HepG2 (cell line): ENCODE results near the gene PRSS8. TPM values are rescaled to one million over a fixed set of nuclear protein-coding genes. Genes with fewer than 3 reads are reported as not detected.
A peak's percentile ranks its signal among the peaks of the same experiment; 100 is the strongest.

Experiments used
- AGO1 ChIP-seq: fragments of 200-400 bp; formaldehyde crosslinking; IDR thresholded peaks from 2 replicates; pipeline ENCODE4 v1.6.1; 2017; ENCODE audit warnings: mild to moderate bottlenecking, low read depth, low read length, moderate library complexity; ENCODE audit not compliant: poor library complexity, severe bottlenecking
- ATF7-NPFF ChIP-seq: sonication (generic); formaldehyde crosslinking; IDR thresholded peaks from 2 replicates; pipeline ENCODE4 v1.8.1; 2023; ENCODE audit warnings: mild to moderate bottlenecking, low read depth, missing genetic modification reagents, moderate library complexity
- BRCA1 ChIP-seq: sonication (generic); formaldehyde crosslinking; IDR thresholded peaks from 2 replicates; pipeline ENCODE4 v1.4.0; 2020; ENCODE audit warnings: missing genetic modification reagents
- CEBPZ ChIP-seq: IDR thresholded peaks from 2 replicates; pipeline ENCODE4 v1.6.1; 2012; ENCODE audit warnings: low read length, improper control_type of control experiment
- ESRRA ChIP-seq: sonication (generic); formaldehyde crosslinking; IDR thresholded peaks from 2 replicates; pipeline ENCODE4 v1.5.1; 2020; ENCODE audit warnings: mild to moderate bottlenecking, low read depth, missing genetic modification reagents
- GATA4 ChIP-seq: sonication (generic); IDR thresholded peaks from 2 replicates; pipeline ENCODE4 v1.6.1; 2016; ENCODE audit warnings: antibody characterized with exemption, low read depth, borderline replicate concordance
- GTF3A ChIP-seq: sonication (generic); formaldehyde crosslinking; conservative IDR thresholded peaks from 2 replicates; pipeline ENCODE4 v1.4.0; 2020; ENCODE audit warnings: mild to moderate bottlenecking, missing genetic modification reagents
- HOXA5 ChIP-seq: sonication (generic); formaldehyde crosslinking; IDR thresholded peaks from 2 replicates; pipeline ENCODE4 v1.4.0; 2020; ENCODE audit warnings: missing genetic modification reagents
- IKZF1 ChIP-seq: fragments of 450-650 bp; IDR thresholded peaks from 2 replicates; pipeline ENCODE4 v1.7.1; 2016
- MIER3 ChIP-seq: IDR thresholded peaks from 2 replicates; pipeline ENCODE4 v1.6.1; 2016; ENCODE audit warnings: missing compliant biosample characterization, borderline replicate concordance
- PHB2 ChIP-seq: fragments of 450-650 bp; IDR thresholded peaks from 2 replicates; pipeline ENCODE4 v1.6.1; 2018; ENCODE audit not compliant: partially characterized antibody
- RXRA ChIP-seq: sonication (generic); formaldehyde crosslinking; IDR thresholded peaks from 2 replicates; pipeline ENCODE4 v1.5.1; 2020; ENCODE audit warnings: missing genetic modification reagents
- SKI ChIP-seq: fragments of 450-650 bp; IDR thresholded peaks from one replicate; pipeline ENCODE4 v1.6.1; 2018; ENCODE audit warnings: mild to moderate bottlenecking; ENCODE audit not compliant: partially characterized antibody
- SKIL ChIP-seq: sonication (generic); formaldehyde crosslinking; IDR thresholded peaks from 2 replicates; pipeline ENCODE4 v1.8.0; 2022; ENCODE audit warnings: missing genetic modification reagents, mild to moderate bottlenecking, moderate library complexity, borderline replicate concordance
- SNAPC2 ChIP-seq: sonication (generic); formaldehyde crosslinking; IDR thresholded peaks from 2 replicates; pipeline ENCODE4 v1.8.1; 2022; ENCODE audit warnings: mild to moderate bottlenecking, missing genetic modification reagents
- TSC22D2 ChIP-seq: sonication (generic); formaldehyde crosslinking; IDR thresholded peaks from 2 replicates; pipeline ENCODE4 v1.5.1; 2020; ENCODE audit warnings: missing genetic modification reagents, mild to moderate bottlenecking, borderline replicate concordance
- ZBTB1 ChIP-seq: sonication (generic); formaldehyde crosslinking; IDR thresholded peaks from 2 replicates; pipeline ENCODE4 v1.4.0; 2020; ENCODE audit warnings: missing genetic modification reagents, borderline replicate concordance
- ZBTB3 ChIP-seq: sonication (generic); formaldehyde crosslinking; IDR thresholded peaks from 2 replicates; pipeline ENCODE4 v1.4.0; 2020; ENCODE audit warnings: low read depth, mild to moderate bottlenecking, moderate library complexity, missing genetic modification reagents, borderline replicate concordance
- ZBTB38 ChIP-seq: sonication (generic); formaldehyde crosslinking; IDR thresholded peaks from 2 replicates; pipeline ENCODE4 v1.5.1; 2020; ENCODE audit warnings: mild to moderate bottlenecking, missing genetic modification reagents
- ZNF296 ChIP-seq: sonication (generic); formaldehyde crosslinking; conservative IDR thresholded peaks from 2 replicates; pipeline ENCODE4 v1.5.0; 2020; ENCODE audit warnings: mild to moderate bottlenecking, missing genetic modification reagents
- ZNF33B ChIP-seq: sonication (generic); formaldehyde crosslinking; IDR thresholded peaks from 2 replicates; pipeline ENCODE4 v1.5.1; 2020; ENCODE audit warnings: mild to moderate bottlenecking, missing genetic modification reagents
- ZNF598 ChIP-seq: sonication (generic); formaldehyde crosslinking; IDR thresholded peaks from 2 replicates; pipeline ENCODE4 v1.5.1; 2020; ENCODE audit warnings: mild to moderate bottlenecking, missing genetic modification reagents, borderline replicate concordance
- ZNF747 ChIP-seq: sonication (generic); formaldehyde crosslinking; IDR thresholded peaks from 2 replicates; pipeline ENCODE4 v1.8.1; 2023; ENCODE audit warnings: missing genetic modification reagents, mild to moderate bottlenecking, borderline replicate concordance
- ZSCAN20 ChIP-seq: sonication (generic); formaldehyde crosslinking; IDR thresholded peaks from 2 replicates; pipeline ENCODE4 v1.4.0; 2020; ENCODE audit warnings: missing genetic modification reagents, mild to moderate bottlenecking, borderline replicate concordance
- ZSCAN21 ChIP-seq: sonication (generic); formaldehyde crosslinking; IDR thresholded peaks from 2 replicates; pipeline ENCODE4 v1.8.0; 2022; ENCODE audit warnings: mild to moderate bottlenecking, missing genetic modification reagents, moderate library complexity, borderline replicate concordance
- polyA plus RNA-seq, 8 experiments: library from polyadenylated mRNA; depleted of rRNA in 3 of 8; stranded (reverse) in 7 of 8; unstranded in 1 of 8; fragments of >200 nt; fragmentation: Illumina TruSeq in 4 of 8; extraction: Trizol in 4 of 8; gene quantifications; 2 replicates each; pipeline versions ENCODE4 v1.2.1 to v1.2.3, GENCODE V29; 2011 to 2016; ENCODE audit warnings: low read depth in 4 of 8, missing spikeins in 1 of 8, mixed read lengths in 1 of 8; ENCODE audit not compliant: insufficient read depth in 1 of 8
- total RNA-seq, 5 experiments: library from RNA; depleted of rRNA; stranded (reverse); fragments of >200 nt; fragmentation: Illumina TruSeq; extraction: Trizol; gene quantifications; 2 replicates each; pipeline ENCODE4 v1.2.3, GENCODE V29; 2016; ENCODE audit warnings: low read depth in 1 of 5

Gene PRSS8
- total and polyA plus RNA-seq, 2 of the 13 experiments (the other 11 are each of a cell fraction or from before 2014, with no cell fraction given): 2.6 to 7.2 TPM

GRCh38 chr16:31094424-31095120 is 41.0 kb downstream of the PRSS8 start, which contains the start of gene VKORC1 (continued):
- TF ChIP-seq ZNF33B: peak; percentile 56; the same call in 1 of the 2 replicates
- peak; percentile 80 for TF ChIP-seq ATF7-NPFF (CRISPR knock-in tag)
- TF ChIP-seq SKI: peak; percentile 9
- TF ChIP-seq ZSCAN21 (CRISPR knock-in tag): peak; percentile 69; the same call in 1 of the 2 replicates
- no peak for TF ChIP-seq PHB2
- TF ChIP-seq TSC22D2 (CRISPR knock-in tag): peak; percentile 86; the same call in 1 of the 2 replicates
- TF ChIP-seq ZSCAN20 (CRISPR knock-in tag): no peak
- peak; percentile 78; the same call in 1 of the 2 replicates for TF ChIP-seq MIER3 (CRISPR knock-in tag)
- peak; percentile 90; the same call in 1 of the 2 replicates for TF ChIP-seq ZNF598 (CRISPR knock-in tag)
- TF ChIP-seq SNAPC2 (CRISPR knock-in tag): 0 out of 2 replicates have a peak, but pooled peaks have one; percentile 3
- TF ChIP-seq ZNF296 (CRISPR knock-in tag): peak; percentile 52; the same call in 1 of the 2 replicates
- 0 out of 2 replicates have a peak, but pooled peaks have one; percentile 57 for TF ChIP-seq GTF3A (CRISPR knock-in tag)
- 0 out of 2 replicates have a peak, but pooled peaks have one; percentile 45 for TF ChIP-seq ESRRA
- peak; percentile 99 for TF ChIP-seq ZNF747 (CRISPR knock-in tag)
- no peak for TF ChIP-seq IKZF1
- no peak; the same call in 1 of the 2 replicates for TF ChIP-seq ZBTB38 (CRISPR knock-in tag)
- TF ChIP-seq HOXA5 (CRISPR knock-in tag): peak; percentile 92
- no peak for TF ChIP-seq CEBPZ
- TF ChIP-seq BRCA1 (CRISPR knock-in tag): no peak
- TF ChIP-seq AGO1: peak; percentile 75
- peak; percentile 84; the same call in 1 of the 2 replicates for TF ChIP-seq ZBTB3 (CRISPR knock-in tag)
- TF ChIP-seq RXRA (CRISPR knock-in tag): peak; percentile 67
- TF ChIP-seq ZBTB1 (CRISPR knock-in tag): 0 out of 2 replicates have a peak, but pooled peaks have one; percentile 31
- peak; percentile 58; the same call in 1 of the 2 replicates for TF ChIP-seq SKIL (CRISPR knock-in tag)
- 0 out of 2 replicates have a peak, but pooled peaks have one; percentile 33 for TF ChIP-seq GATA4
